ENCODE data around the gene BRD3.

The BRD3 gene

GRCh38 chr9:133981589-133981957, 86.3 kb downstream of the BRD3 start:
- no peak overlapping the region for H3K4me3 ChIP-seq
- no peak overlapping the region for H3K27ac ChIP-seq
- no peak for DNase-seq (ENCODE audit: low spot score)
- TF ChIP-seq CTCF (IDR thresholded peaks at IDR 0.05), result no peak

- no peak for DNase-seq (ENCODE audit: low spot score)
- Histone ChIP-seq H3K4me3 (no peak overlapping the region), H3K27ac (no peak overlapping the region)
- no peak for TF ChIP-seq CTCF (IDR thresholded peaks at IDR 0.05)
These were observed 86.8 kb downstream of the BRD3 start for GRCh38 chr9:133980864-133981588.

Measured in coronary artery (tissue), 2 donors.